HG02981 (cell line): Measurements from ENCODE around the gene PURA.

Source experiments
- ATAC-seq: cut with Tn5 transposase; IDR thresholded peaks from one replicate; pipeline ENCODE4 v1.9.1; 2021; ENCODE audit warnings: mild to moderate bottlenecking, moderate library complexity; ENCODE audit not compliant: unreplicated experiment

Gene PURA

GRCh38 chr5:140157032-140157781 lies 43.3 kb downstream of the PURA start:
- ATAC-seq = peak; percentile 95

DNA sequence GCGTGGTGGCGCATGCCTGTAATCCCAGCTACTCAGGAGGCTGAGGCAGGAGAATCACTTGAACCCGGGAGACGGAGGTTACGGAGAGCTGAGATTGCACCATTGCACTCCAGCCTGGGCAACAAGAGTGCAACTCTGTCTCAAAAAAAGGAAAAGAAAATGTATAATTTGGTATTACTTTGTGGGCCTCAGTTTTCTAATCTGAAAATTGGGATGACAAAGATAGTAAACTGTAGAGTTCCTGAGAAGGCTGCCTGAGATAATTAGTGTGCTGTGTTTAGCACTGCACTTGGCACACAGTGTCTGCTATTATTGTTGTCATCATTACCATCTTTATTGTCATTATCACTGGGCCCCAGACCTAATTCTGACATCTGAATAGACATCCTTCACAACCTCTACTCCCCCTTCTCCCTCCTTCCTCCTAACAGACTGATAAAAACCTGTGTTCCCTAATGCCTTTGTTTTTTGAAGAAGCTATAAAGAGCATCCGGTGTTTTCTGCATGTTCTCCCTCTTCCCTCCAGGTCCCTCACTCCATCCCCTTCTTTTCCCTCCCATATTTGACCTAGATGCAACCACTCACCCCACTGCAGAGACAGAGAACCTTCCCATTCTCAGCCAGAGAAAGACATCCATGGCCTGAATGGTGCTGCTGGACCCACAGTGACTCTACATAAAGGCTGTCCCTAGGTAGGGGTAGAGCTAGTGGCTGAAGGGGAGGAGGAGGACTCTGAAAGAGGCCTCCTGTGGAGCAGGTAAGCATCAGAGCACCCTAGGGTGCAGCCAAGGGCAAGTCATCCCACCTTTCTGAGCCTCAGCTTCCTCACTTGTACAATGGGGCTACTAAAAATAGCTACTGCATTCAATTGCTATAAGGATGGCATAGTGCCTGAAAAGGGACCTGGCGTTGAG lies 45.4 kb downstream of the PURA start:
- ATAC-seq = no peak

DNA sequence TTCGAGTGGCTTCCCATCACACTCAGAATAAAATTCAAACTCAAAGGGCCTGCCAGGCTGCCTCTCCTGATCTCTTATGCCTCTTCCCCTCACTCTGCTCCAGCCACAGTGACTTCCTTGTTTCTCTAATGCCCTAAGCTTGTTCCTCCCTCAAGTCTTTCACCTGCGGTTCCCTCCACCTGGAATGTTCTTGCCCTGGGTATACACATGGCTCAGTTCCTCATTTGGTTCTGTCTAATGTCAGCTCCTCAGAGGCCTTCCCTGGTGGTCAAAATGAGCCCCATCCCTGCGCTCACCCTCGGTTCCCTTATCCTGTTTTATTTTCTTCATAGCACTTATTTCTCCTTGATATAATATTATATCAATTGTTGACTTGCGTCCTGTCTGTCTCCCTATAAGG lies 48.4 kb downstream of the PURA start:
- ATAC-seq = no peak

GRCh38 chr5:140162781-140163180 lies 48.9 kb downstream of the PURA start:
- no peak for ATAC-seq

- no peak for ATAC-seq
Observed at GRCh38 chr5:140165101-140165922, 51.4 kb downstream of the PURA start.

DNA sequence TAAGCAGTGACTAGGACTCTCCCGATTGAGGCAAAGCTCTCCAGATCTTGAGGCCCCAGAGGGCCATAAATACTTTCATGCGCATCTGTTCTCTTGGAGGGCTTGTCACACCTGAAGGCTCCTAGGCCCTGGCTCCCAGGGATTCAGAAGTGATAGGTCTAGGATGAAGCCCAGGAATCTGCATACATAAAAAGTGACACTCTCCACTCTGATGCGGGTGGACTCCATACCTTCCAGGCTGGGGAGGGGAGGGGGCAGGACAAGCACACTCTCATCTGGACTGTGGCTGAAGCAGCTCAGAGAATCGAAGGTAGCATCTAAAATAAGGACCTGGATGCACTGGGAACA lies 52.0 kb downstream of the PURA start:
- ATAC-seq = no peak

DNA sequence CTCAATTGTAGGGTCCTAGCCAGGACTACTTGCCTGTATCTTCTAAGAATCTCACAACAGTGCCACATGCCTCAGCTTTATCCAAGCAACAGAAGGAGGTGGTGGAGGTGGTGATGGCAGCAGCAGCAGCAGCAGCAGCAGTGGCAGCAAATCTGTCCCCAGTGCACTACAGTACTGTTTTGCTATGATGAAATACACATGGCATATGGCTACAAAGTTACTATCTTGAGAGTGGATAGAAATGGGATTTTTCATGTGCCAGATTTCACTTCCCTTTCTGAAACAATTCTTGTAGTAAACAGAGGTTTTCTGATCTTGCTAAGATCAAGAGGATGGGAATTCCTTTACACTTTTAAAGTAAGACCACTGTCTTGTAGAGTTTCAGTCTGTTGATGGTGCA lies 53.0 kb downstream of the PURA start:
- no peak for ATAC-seq

DNA sequence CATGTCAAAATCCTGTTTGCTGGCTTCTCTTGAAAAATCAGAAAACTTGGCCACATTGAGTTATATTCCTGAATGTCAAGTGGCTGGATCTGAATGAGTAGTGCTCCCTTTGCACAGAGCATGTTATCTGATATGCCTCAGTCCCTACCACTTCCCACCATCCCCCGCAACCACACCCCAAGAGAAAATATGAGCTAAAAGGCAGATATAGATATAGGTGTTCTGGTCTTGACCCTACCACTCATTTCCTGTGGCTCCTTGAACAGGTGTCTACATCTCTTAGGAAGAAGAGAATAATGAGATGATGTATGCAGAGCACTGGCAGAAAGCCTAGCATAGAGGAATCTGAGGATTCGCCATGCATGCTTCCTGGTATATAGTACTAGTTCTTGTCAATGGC lies 54.5 kb downstream of the PURA start:
- ATAC-seq = no peak

DNA sequence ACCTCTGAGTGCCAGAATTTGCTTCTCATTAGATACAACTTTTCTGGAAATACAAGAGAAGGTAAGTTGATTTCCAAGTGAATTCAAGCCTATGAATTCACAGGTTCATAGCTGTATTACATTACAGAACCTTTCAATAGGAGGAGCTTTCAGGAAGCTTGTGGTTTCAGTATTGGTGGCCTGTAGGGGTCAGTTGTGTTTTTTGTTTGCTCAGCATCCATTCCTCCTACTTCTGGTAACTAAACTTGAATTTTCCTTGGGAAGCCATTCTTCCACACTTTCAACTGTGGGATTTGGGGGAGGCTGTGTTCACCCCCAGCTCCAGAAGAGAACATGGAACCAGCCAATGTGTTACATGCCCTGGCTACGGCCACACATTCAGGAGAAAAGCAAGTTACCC lies 55.5 kb downstream of the PURA start:
- ATAC-seq = no peak

DNA sequence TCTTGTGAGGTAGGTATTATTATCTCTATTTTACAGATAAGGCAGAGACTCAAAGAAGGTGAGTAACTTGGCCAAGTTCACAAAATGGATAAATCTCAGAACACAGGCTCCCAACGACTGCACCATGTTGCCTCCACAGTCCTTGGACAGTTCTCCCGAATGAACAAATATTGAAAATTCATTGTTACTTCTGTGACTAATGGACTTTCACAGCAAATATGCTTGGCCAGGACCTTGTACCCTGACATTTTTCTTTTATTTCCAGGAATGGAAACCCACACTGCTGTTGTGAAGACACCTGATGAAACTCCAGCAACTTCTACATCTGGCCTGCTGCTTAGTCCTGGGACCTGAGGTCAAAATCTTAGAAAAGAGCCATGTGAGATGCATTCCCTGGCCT lies 58.6 kb downstream of the PURA start:
- no peak for ATAC-seq

- ATAC-seq = no peak
Observed at GRCh38 chr5:140174014-140174413, 60.1 kb downstream of the PURA start.

GRCh38 chr5:140174465-140175366 lies 60.8 kb downstream of the PURA start, which contains the start of gene CYSTM1:
Gene CYSTM1 (plus strand): TSS chr5:140175188. CDS start chr5:140194466, 19,278 bp downstream.
- peak; percentile 91 for ATAC-seq
